Ovary (tissue), 9 donors: ENCODE data around the gene SLC25A39. TPM values are rescaled to one million over a fixed set of nuclear protein-coding genes. Genes with fewer than 3 reads are reported as not detected.

Experiments
- DNase-seq, 5 donors: peaks; one replicate each; pipeline ENCODE4 v3.0.0-alpha.2; 2019 to 2020
- H3K27ac ChIP-seq, 2 donors: fragments of 200-600 bp; one replicate each; pipeline versions ENCODE4 v1.5.1 to v1.8.0; 2019 to 2022
- H3K27me3 ChIP-seq: fragments of 200-600 bp; one replicate; pipeline ENCODE4 v1.8.0; 2022
- H3K36me3 ChIP-seq: fragments of 200-600 bp; sonication (generic); one replicate; pipeline ENCODE4 v1.5.1; 2019
- H3K4me1 ChIP-seq: one replicate; pipeline ENCODE4 v1.8.1; 2013; ENCODE audit warnings: mild to moderate bottlenecking, moderate library complexity; ENCODE audit not compliant: insufficient read depth
- H3K4me3 ChIP-seq: fragments of 200-600 bp; sonication (generic); one replicate; pipeline ENCODE4 v1.5.1; 2017
- H3K9me3 ChIP-seq, 2 donors: fragments of 200-600 bp in 1 of 2; sonication (generic) in 1 of 2; one replicate each; pipeline versions ENCODE4 v1.5.1 to v1.8.1; 2013 to 2019; ENCODE audit warnings: mild to moderate bottlenecking in 1 of 2, moderate library complexity in 1 of 2
- EP300 ChIP-seq: sonication (generic); formaldehyde crosslinking; IDR thresholded peaks from one replicate; pipeline ENCODE4 v1.6.1; 2017; ENCODE audit warnings: antibody characterized with exemption
- POLR2A ChIP-seq: fragments of 450-650 bp; IDR thresholded peaks from one replicate; pipeline ENCODE4 v1.6.1; 2017; ENCODE audit warnings: antibody characterized with exemption, mild to moderate bottlenecking, moderate library complexity
- WGBS, 3 donors: extraction: QIAGEN DNeasy Blood & Tissue Kit in 1 of 3; methylation state at CpG; one replicate each; pipeline versions ENCODE4 v1.1.5 to v1.1.7; 2013 to 2017; 5-methylcytosine and 5-hydroxymethylcytosine counted together
- intact Hi-C, 4 donors: fragments of 100-400 bp; cut with DNase I; formaldehyde crosslinking; loops; one replicate each; pipeline versions ENCODE4 v1.11.0 to v1.15.1; 2022 to 2023
- polyA plus RNA-seq, 2 donors: library from polyadenylated mRNA; stranded (reverse); fragments of 200-250 nt in 1 of 2; fragments of 350-450 nt in 1 of 2; fragmentation: Illumina TruSeq in 1 of 2; extraction: RNeasy Lipid Tissue Mini Kit (QIAGEN cat#74804) in 1 of 2; gene quantifications; one replicate each; pipeline ENCODE4 v1.2.3, GENCODE V29; 2013 to 2014
- total RNA-seq, 7 donors: library from RNA; depleted of rRNA in 2 of 7; stranded (reverse); fragments of >200 nt in 2 of 7; fragmentation: NEBNext Ultra II Directional in 3 of 7; extraction: Animal tissue kit (Norgen Biotek cat#: 25700) in 3 of 7; gene quantifications; one replicate each; pipeline versions ENCODE4 v1.1.0 to v1.2.4, GENCODE V29; 2016 to 2023
- TF ChIP-seq, protein P1 (sequence below), 3 donors: fragments of 450-650 bp in 2 of 3; fragments of 200-600 bp in 1 of 3; IDR thresholded peaks; one replicate each; pipeline versions ENCODE4 v1.5.1 to v1.8.0; 2016 to 2022; ENCODE audit warnings: antibody characterized with exemption in 3 of 3, mild to moderate bottlenecking in 1 of 3
- donor health status: DM: no; HTN: no; CAD: no; lungs with moderate emphysema.
- donor health status: DM: no; HTN: no; CAD: no.
- donor health status: Bipolar disorder and iron deficiency.
- donor health status: DM: yes; HTN: yes; CAD: no.
- donor health status: DM: no; HTN: no; CAD: no.
- donor health status: DM: yes; HTN: yes; CAD: no.

SLC25A39 gene
- total and polyA plus RNA-seq, 9 donors = 15.9 to 111 (median 63.8) TPM

DNA sequence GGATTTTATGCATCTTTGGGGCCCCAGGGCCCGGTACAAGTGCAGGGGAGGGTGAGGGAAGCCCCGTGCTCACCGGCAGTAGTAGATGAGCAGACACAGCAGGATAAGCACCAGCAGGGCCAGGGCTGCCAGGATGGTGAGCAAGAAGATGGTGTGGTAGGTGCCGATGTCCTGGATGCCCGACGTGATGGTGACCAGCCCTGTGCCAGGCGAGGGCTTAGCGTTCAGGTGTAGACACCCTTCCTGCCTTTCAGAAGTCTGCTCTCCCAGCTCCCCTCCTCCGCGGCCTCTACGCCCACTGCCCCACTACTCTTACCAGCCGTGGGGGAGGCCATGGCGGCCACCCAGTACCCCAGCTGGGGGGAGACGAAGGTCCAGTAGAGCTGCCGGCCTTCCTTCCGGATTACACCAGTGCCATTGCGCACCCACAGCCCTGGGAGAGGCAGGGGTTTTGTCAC lies 31.0 kb upstream of the SLC25A39 start:
- intact Hi-C loops = loop anchor here in 1 of 4 donors (10.0 kb wide), 1 partner anchor 151 kb away; no protein-coding TSS in a partner anchor
- 84 to 86% (median 84%) methylated on average over 17 of the region's 17 CpGs for WGBS, 3 donors
- TF ChIP-seq, protein P1, sequence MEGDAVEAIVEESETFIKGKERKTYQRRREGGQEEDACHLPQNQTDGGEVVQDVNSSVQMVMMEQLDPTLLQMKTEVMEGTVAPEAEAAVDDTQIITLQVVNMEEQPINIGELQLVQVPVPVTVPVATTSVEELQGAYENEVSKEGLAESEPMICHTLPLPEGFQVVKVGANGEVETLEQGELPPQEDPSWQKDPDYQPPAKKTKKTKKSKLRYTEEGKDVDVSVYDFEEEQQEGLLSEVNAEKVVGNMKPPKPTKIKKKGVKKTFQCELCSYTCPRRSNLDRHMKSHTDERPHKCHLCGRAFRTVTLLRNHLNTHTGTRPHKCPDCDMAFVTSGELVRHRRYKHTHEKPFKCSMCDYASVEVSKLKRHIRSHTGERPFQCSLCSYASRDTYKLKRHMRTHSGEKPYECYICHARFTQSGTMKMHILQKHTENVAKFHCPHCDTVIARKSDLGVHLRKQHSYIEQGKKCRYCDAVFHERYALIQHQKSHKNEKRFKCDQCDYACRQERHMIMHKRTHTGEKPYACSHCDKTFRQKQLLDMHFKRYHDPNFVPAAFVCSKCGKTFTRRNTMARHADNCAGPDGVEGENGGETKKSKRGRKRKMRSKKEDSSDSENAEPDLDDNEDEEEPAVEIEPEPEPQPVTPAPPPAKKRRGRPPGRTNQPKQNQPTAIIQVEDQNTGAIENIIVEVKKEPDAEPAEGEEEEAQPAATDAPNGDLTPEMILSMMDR (IDR thresholded peaks at IDR 0.05) = no peak
- no peak for TF ChIP-seq EP300
- TF ChIP-seq POLR2A = no peak
- H3K4me1 ChIP-seq = no peaks in the 10 kb centered on the region
- H3K27ac ChIP-seq = no peak overlapping the region
- DNase-seq = no peak
- H3K9me3 ChIP-seq = no peaks in the 10 kb centered on the region
- H3K4me3 ChIP-seq = no peak overlapping the region
- H3K27me3 ChIP-seq = no peaks in the 10 kb centered on the region
- H3K36me3 ChIP-seq = no peaks in the 10 kb centered on the region

DNA sequence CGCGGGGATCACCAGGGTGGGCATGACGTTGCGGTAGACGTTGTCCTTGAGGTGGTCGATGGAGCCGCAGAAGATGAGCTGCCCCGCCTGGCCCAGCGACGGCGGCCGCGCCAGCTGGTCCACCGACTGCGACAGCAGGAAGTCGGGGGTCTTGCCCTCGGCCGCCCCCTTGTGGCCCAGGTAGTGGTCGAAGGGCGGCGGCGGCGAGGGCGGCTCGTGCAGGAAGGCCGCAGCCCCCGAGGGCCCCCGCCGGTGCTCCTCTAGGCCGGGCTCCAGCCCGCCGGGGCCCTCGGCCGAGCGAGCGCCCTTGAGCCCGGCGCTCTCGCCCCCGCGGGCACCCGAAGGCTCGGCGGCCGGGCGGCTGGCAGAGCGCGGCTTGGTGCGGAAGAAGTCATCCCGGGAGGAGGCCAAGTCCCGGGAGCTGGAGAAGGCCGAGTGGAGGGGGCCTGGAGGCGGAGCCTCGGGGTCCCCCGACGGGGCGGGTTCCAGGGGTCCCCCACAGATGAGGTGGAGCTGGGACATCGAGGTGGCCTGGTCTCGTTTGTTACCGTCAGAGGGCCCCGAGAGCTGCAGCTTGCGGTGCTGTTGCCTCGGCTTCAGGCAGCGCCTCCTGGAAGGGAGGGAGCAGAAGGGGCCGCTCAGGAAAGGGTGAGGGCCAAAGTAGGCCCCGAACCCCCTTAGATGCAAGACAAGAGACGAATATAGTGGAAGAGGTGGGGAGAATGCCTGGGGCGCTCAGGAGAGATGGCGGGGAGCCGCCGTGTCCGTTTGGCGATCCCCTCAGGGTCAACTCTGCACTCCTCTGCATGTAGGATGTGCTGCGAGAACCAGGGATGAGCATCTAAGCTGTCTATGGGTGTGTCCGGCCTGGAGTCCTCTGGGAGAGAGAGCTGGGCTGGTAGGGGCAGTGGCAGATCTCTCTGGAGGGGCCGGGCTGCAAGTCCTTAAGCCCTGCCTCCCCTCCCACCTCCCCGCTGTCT lies 30.2 kb upstream of the SLC25A39 start:
- Histone ChIP-seq H3K4me3 (no peak overlapping the region), H3K27ac (no peak overlapping the region), H3K27me3 (no peaks in the 10 kb centered on the region), H3K9me3 (no peaks in the 10 kb centered on the region), H3K36me3 (no peaks in the 10 kb centered on the region), H3K4me1 (no peaks in the 10 kb centered on the region)
- WGBS, 3 donors = 44 to 59% (median 54%) methylated on average over 65 to 77 of the region's 77 CpGs
- DNase-seq = peak in 3 of 5 donors; percentile 58 to 81 (median 64)
- intact Hi-C loops = loop anchor here in 1 of 4 donors (10.0 kb wide), 1 partner anchor 150 kb away; no protein-coding TSS in a partner anchor
- TF ChIP-seq, protein P1 (IDR thresholded peaks at IDR 0.05) = no peak
- no peak for TF ChIP-seq EP300

DNA sequence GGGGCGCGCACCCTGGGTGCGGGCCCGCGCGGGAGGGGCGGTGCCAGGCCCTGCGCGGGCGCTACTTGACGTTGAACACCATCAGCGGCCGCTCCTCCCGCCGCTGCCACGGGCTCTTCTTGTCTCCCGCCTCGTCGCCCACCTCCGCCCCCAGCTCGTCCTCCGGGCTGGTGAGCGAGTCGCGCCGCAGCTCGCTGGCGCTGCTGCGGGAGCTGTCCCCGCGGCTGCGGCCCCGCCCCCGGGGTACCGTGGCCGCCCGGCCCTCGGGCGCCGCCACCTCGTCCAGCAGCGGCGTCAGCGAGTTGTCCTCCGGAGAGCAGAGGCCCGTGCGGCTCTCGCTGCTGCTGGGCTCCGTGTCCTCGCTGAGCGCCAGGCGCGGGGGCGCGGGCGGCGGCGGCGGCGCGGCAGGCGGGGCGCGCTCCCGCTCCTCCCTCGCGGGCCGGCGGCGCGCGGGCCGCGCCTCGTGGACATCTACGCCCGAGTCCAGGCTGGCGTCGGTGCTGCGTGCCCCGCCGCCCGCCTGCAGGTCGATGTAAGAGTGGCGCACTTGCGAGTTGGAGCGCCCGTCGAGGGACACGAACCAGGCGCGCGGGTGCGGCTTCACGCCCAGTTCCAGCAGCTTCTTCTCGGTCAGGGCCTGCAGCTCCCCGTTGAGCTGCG lies 29.2 kb upstream of the SLC25A39 start:
- peak in 3 of 5 donors; percentile 45 to 68 (median 46) for DNase-seq
- TF ChIP-seq POLR2A (no peak), EP300 (no peak)
- TF ChIP-seq, protein P1 (IDR thresholded peaks at IDR 0.05) = no peak
- H3K27me3 ChIP-seq = no peaks in the 10 kb centered on the region
- intact Hi-C loops = loop anchor here in 1 of 4 donors (10.0 kb wide), 1 partner anchor 149 kb away; no protein-coding TSS in a partner anchor
- no peaks in the 10 kb centered on the region for H3K9me3 ChIP-seq
- H3K4me1 ChIP-seq = no peaks in the 10 kb centered on the region
- H3K36me3 ChIP-seq = no peaks in the 10 kb centered on the region
- 35 to 51% (median 45%) methylated on average over 34 to 98 of the region's 98 CpGs for WGBS, 3 donors
- H3K27ac ChIP-seq = peak overlapping the region in 1 of 2 donors; percentile 59
- H3K4me3 ChIP-seq = peak overlapping the region; percentile 34
